ENCODE data around the gene SLC22A7. TPM values are rescaled to one million over a fixed set of nuclear protein-coding genes. Genes with fewer than 3 reads are reported as not detected.

The SLC22A7 gene
- total and polyA plus RNA-seq, 2 experiments from 2014 or later: 0.31 TPM; not detected in 1

- Mint-ChIP-seq H3K4me3 (no peak overlapping the region), H3K9me3 (no peaks in the 10 kb centered on the region), H3K27ac (no peak overlapping the region), H3K27me3 (ENCODE audit: insufficient read depth, low read depth, poor library complexity) (peaks cover 6% of the 10 kb centered on the region), H3K36me3 (ENCODE audit: low read depth) (peaks cover 11% of the 10 kb centered on the region; the same call in 1 of the 3 replicates), H3K4me1 (peaks cover 21% of the 10 kb centered on the region)
- Histone ChIP-seq H3K4me2 (no peak overlapping the region), H3K27ac (ENCODE audit: low read depth) (no peak overlapping the region), H3K36me3 (ENCODE audit: insufficient read depth) (no peaks in the 10 kb centered on the region), H3K4me3 (no peak overlapping the region), H3K79me2 (replicated peaks; ENCODE audit: insufficient read depth) (no peaks in the 10 kb centered on the region), H3F3A (replicated peaks; ENCODE audit: low read depth) (no peaks in the 10 kb centered on the region), H3K27me3 (ENCODE audit: insufficient read depth) (no peaks in the 10 kb centered on the region), H2AFZ (no peak overlapping the region), H3K4me1 (ENCODE audit: insufficient read depth) (peaks cover 16% of the 10 kb centered on the region; the same call in 1 of the 2 replicates), H3K9me2 (ENCODE audit: insufficient read depth) (no peaks in the 10 kb centered on the region), H4K20me1 (replicated peaks; ENCODE audit: insufficient read depth) (no peaks in the 10 kb centered on the region)
- ATAC-seq (no peak), DNase-seq (ENCODE audit: low spot score) (no peak)
- TF ChIP-seq ZNF462 (CRISPR knock-in tag; IDR thresholded peaks at IDR 0.05) (no peak), ETS1 (IDR thresholded peaks at IDR 0.05) (no peak), CTCF (conservative IDR thresholded peaks at IDR 0.05; ENCODE audit: low read depth in 2 of 2) (no peak), JUNB (IDR thresholded peaks at IDR 0.05; ENCODE audit: unreplicated experiment) (no peak), REST (IDR thresholded peaks at IDR 0.05; ENCODE audit: unreplicated experiment) (no peak), ZNF114 (CRISPR knock-in tag; IDR thresholded peaks at IDR 0.05) (no peak), NANOG (IDR thresholded peaks at IDR 0.05; ENCODE audit: borderline replicate concordance) (no peak), CREB1 (CRISPR knock-in tag; IDR thresholded peaks at IDR 0.05; ENCODE audit: low read depth) (no peak), POLR2AphosphoS5 (IDR thresholded peaks at IDR 0.05; ENCODE audit: low read depth) (no peak), EZH2phosphoT487 (IDR thresholded peaks at IDR 0.05; ENCODE audit: unreplicated experiment) (no peak), EZH2 (IDR thresholded peaks at IDR 0.05; ENCODE audit: low read depth, unreplicated experiment) (no peak), ZNF331 (CRISPR knock-in tag; IDR thresholded peaks at IDR 0.05; ENCODE audit: low read depth) (no peak), STAT1 (IDR thresholded peaks at IDR 0.05; ENCODE audit: unreplicated experiment) (no peak)
Observed at GRCh38 chr6:43303751-43304331, 5.8 kb downstream of the SLC22A7 start.
